ENCODE results near the gene IRS4.

- TF ChIP-seq EZH2 (IDR thresholded peaks at IDR 0.05; ENCODE audit: low read depth) (no peak), CTCF (conservative IDR thresholded peaks at IDR 0.05) (no peak)
These were observed 23.5 kb downstream of the IRS4 start for GRCh38 chrX:108712886-108713285.
